ENCODE results near the gene ZNF302. TPM values are rescaled to one million over a fixed set of nuclear protein-coding genes. Genes with fewer than 3 reads are reported as not detected.

The ZNF302 gene
- total and polyA plus RNA-seq, 2 experiments from 2014 or later = 16.6 to 27.4 TPM

DNA sequence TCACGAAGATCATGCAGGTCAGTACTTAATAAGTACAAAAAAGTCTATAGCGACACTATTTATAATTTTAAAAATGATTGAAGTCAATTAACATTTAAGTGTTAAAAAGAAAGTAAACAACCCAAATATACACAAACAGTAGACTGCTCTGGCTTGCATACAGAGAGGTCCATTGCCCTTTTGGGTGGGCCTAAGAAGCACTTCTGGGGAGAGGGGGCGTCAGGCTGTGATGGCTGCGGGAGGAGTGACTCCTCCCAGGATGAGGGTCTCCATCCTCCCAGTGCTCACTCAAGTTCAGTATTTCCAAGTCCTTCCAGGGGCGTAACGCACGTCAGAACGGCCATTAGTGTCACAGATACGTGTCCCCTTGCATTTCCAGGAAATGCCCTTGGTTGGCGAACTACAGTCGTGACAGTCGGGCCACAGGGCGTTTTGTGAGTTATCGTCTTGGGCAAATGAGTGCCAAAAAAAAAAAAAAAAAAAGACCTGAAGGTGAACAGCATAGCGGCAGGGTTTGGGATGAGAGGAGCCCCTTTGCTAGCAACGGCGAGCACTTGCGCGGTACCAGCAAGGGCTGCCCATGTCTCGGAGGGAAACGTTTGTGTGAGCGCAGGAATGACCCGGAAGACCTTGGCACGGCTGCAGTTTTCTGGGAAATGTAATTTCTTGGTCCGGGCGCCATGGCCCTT lies 637 bp upstream of the ZNF302 start, which contains the start of gene SCGB2B2:
TSS of gene SCGB2B2 (minus strand) at position 463 of the 689 bp plus-strand sequence. CDS start 82,596 bp downstream, outside the sequence.
- Histone ChIP-seq H3K4me3 (peak within 1 kb of the TSS; percentile 67), H3K4me1 (ENCODE audit: insufficient read depth) (peaks cover 16% of the 10 kb centered on the region), H2AFZ (peak within 1 kb of the TSS; percentile 91), H4K20me1 (replicated peaks; ENCODE audit: insufficient read depth) (no peaks in the 10 kb centered on the region), H3K4me2 (peak within 1 kb of the TSS; percentile 91), H3K79me2 (replicated peaks; ENCODE audit: insufficient read depth) (peaks cover 4% of the 10 kb centered on the region), H3K27me3 (ENCODE audit: insufficient read depth) (peaks cover 14% of the 10 kb centered on the region; the same call in 1 of the 2 replicates), H3K9me2 (ENCODE audit: insufficient read depth) (peaks cover 7% of the 10 kb centered on the region; the same call in 1 of the 2 replicates), H3K27ac (ENCODE audit: low read depth) (peak within 1 kb of the TSS; percentile 90), H3K36me3 (ENCODE audit: insufficient read depth) (peaks cover 8% of the 10 kb centered on the region; the same call in 1 of the 2 replicates), H3F3A (replicated peaks; ENCODE audit: low read depth) (no peaks in the 10 kb centered on the region)
- peak within 1 kb of the TSS; percentile 99 for H3K27ac Mint-ChIP-seq
- H3K4me3 Mint-ChIP-seq = peak within 1 kb of the TSS; percentile 93
- ATAC-seq (peak; percentile 78), DNase-seq (ENCODE audit: low spot score) (peak; percentile 68)
- TF ChIP-seq ETS1 (IDR thresholded peaks at IDR 0.05) (peak; percentile 17; the same call in 1 of the 2 replicates), ZNF114 (CRISPR knock-in tag; IDR thresholded peaks at IDR 0.05) (no peak)
- H3K27me3 Mint-ChIP-seq (ENCODE audit: insufficient read depth, low read depth, poor library complexity) = peaks cover 9% of the 10 kb centered on the region
- peaks cover 33% of the 10 kb centered on the region for H3K36me3 Mint-ChIP-seq (ENCODE audit: low read depth)
- peaks cover 6% of the 10 kb centered on the region; the same call in 2 of the 3 replicates for H3K9me3 Mint-ChIP-seq
- H3K4me1 Mint-ChIP-seq = peaks cover 11% of the 10 kb centered on the region; the same call in 2 of the 3 replicates

DNA sequence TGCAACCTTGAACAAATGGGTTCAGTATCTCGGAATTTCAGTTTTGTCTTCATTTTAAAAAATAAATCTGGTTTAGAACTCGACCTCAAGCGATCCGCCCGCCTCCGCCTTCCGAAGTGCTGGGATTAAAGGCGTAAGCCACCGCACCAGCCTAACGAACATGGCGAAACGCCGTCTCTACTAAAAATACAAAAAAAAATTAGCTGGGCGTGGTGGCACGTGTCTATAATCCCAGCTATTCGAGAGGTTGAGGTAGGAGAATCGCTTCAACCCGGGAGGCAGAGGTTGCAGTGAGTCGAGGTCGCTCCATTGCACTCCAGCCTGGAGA lies 571 bp downstream of the ZNF302 start:
- Mint-ChIP-seq H3K27me3 (ENCODE audit: insufficient read depth, low read depth, poor library complexity) (peaks cover 9% of the 10 kb centered on the region), H3K36me3 (ENCODE audit: low read depth) (peaks cover 46% of the 10 kb centered on the region), H3K27ac (peak overlapping the region; percentile 97), H3K9me3 (peaks cover 12% of the 10 kb centered on the region; the same call in 2 of the 3 replicates), H3K4me1 (peaks cover 8% of the 10 kb centered on the region; the same call in 2 of the 3 replicates), H3K4me3 (peak overlapping the region; percentile 93)
- peaks cover 10% of the 10 kb centered on the region; the same call in 1 of the 2 replicates for H3K27me3 ChIP-seq (ENCODE audit: insufficient read depth)
- H3K27ac ChIP-seq (ENCODE audit: low read depth) = peak overlapping the region; percentile 83; the same call in 1 of the 2 replicates
- H3F3A ChIP-seq (replicated peaks; ENCODE audit: low read depth) = no peaks in the 10 kb centered on the region
- ATAC-seq (no peak; the same call in 2 of the 3 replicates), DNase-seq (ENCODE audit: low spot score) (no peak)
- peak overlapping the region; percentile 67 for H3K4me3 ChIP-seq
- H3K4me2 ChIP-seq = peak overlapping the region; percentile 91
- H2AFZ ChIP-seq = peak overlapping the region; percentile 82; the same call in 1 of the 2 replicates
- peaks cover 16% of the 10 kb centered on the region for H3K36me3 ChIP-seq (ENCODE audit: insufficient read depth)
- peaks cover 9% of the 10 kb centered on the region; the same call in 1 of the 2 replicates for H3K9me2 ChIP-seq (ENCODE audit: insufficient read depth)
- peaks cover 16% of the 10 kb centered on the region for H3K4me1 ChIP-seq (ENCODE audit: insufficient read depth)
- peaks cover 4% of the 10 kb centered on the region for H3K79me2 ChIP-seq (replicated peaks; ENCODE audit: insufficient read depth)
- no peaks in the 10 kb centered on the region for H4K20me1 ChIP-seq (replicated peaks; ENCODE audit: insufficient read depth)
- TF ChIP-seq NANOG (IDR thresholded peaks at IDR 0.05; ENCODE audit: borderline replicate concordance) (no peak), POLR2AphosphoS5 (IDR thresholded peaks at IDR 0.05; ENCODE audit: low read depth) (no peak), ZNF462 (CRISPR knock-in tag; IDR thresholded peaks at IDR 0.05) (no peak), REST (IDR thresholded peaks at IDR 0.05; ENCODE audit: unreplicated experiment) (no peak), CREB1 (CRISPR knock-in tag; IDR thresholded peaks at IDR 0.05; ENCODE audit: low read depth) (no peak), STAT1 (IDR thresholded peaks at IDR 0.05; ENCODE audit: unreplicated experiment) (no peak), ZNF114 (CRISPR knock-in tag; IDR thresholded peaks at IDR 0.05) (no peak), EZH2 (IDR thresholded peaks at IDR 0.05; ENCODE audit: low read depth, unreplicated experiment) (no peak)
